HG03575 (cell line): ENCODE data around the gene SUOX.
"Not testable (repeated sequence)": the region's sequence is repeated elsewhere in the genome, so short reads cannot be mapped to it uniquely, and the experiment has no call there.

Experiments
- ATAC-seq: cut with Tn5 transposase; IDR thresholded peaks from one replicate; pipeline ENCODE4 v1.9.1; 2021; ENCODE audit not compliant: unreplicated experiment, insufficient number of reproducible peaks, low FRiP score; ENCODE audit errors: extremely low read depth

SUOX gene

DNA sequence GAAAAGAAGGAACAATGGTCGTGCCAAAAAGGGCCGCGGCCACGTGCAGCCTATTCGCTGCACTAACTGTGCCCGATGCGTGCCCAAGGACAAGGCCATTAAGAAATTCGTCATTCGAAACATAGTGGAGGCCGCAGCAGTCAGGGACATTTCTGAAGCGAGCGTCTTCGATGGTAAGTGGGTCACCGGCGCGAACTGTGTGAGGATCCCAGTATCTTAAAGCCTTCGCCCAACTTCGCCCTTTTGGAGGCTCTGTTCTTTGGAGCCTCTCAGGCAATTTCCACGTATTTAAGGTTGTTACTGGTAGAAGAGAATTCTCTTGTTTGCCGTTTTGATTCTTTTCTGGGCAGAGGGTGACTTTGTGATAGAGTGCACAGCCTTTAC lies 45.3 kb downstream of the SUOX start:
- not testable (repeated sequence) for ATAC-seq

DNA sequence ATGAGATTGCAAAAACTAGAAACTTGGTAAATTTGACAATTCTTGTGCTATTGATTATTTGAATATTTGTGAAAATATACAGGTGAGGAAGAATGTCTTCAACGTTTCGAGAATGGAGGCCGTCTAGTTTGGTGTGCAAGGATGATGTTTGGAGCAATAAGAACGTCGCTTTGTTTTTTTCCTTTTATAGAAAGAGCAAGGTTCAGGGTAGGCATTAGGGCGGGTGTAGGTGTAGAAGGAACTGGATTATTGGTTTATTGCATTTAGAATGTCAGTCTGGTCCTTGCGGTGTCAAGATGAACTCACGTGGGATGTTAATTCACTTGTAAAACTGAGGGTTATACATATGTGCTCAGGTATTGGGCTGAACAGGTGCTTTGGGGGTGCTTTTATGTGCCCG lies 45.8 kb downstream of the SUOX start:
- ATAC-seq: no peak

DNA sequence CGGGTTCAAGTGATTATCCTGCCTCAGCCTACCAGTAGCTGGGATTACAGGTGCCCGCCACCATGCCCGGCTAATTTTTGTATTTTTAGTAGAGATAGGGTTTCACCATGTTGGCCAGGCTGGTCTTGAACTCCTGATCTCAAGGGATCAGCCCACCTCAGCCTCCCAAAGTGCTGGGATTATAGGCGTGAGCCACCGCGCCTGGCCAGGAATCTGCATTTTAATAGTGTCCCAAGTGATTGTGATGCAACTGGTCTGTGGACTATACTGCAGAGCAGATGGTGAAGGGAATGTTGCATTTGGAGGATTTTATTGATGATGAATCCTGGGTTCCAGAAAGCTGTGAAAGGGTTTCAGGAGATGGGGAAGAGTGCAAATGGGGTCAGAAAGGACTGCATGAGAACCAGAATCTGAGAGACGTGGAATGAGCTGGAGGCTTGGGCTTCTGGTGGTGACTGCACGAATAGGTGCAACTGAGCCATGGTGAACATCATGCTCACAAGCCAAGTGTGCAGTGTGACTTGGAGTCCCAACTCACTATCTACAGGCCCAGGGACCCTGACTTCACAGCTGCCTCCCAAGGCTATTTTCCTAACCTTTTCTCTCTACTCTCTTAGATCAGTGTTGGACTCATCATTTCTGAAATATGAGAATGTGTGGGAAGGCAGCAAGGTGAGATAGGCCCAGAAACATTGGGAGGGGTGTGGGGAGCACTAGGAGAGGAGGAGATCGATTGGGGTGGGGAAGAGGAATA lies 49.1 kb downstream of the SUOX start:
- no peak for ATAC-seq

DNA sequence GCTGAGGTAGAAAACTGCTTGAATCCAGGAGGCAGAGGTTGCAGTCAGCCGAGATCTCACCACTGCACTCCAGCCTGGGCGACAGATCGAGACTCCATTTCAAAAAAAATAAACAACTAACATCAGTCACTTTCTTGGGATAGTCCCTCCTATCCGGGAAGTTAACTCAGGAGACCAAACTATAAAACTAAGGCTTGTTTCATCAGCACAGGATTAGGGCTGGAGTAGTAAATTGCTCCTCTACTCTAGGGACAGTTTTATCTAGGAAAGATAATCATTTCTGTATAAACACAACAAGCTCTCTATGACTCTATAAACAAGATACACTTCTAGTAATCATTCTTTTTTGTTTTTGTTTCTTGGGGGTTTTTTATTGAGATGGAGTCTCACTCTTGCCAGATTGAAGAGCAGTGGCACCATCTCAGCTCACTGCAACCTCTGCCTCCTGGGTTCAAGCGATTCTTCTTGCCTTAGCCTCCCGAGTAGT lies 56.4 kb downstream of the SUOX start:
- ATAC-seq: no peak
